ENCODE data around the gene STARD10.

STARD10 gene

GRCh38 chr11:72722050-72722748 lies 71.6 kb downstream of the STARD10 start:
- TF ChIP-seq CTCF (IDR thresholded peaks at IDR 0.05) = no peak

- TF ChIP-seq CTCF (IDR thresholded peaks at IDR 0.05) = no peak
Observed at GRCh38 chr11:72721689-72722049, 72.2 kb downstream of the STARD10 start.

GRCh38 chr11:72721276-72721675 lies 72.6 kb downstream of the STARD10 start:
- TF ChIP-seq CTCF (IDR thresholded peaks at IDR 0.05) = no peak

GRCh38 chr11:72720784-72721183 lies 73.1 kb downstream of the STARD10 start:
- no peak for TF ChIP-seq CTCF (IDR thresholded peaks at IDR 0.05)

GRCh38 chr11:72720047-72720446 lies 73.8 kb downstream of the STARD10 start:
- no peak for TF ChIP-seq CTCF (IDR thresholded peaks at IDR 0.05)

GRCh38 chr11:72719551-72719950 lies 74.3 kb downstream of the STARD10 start:
- no peak for TF ChIP-seq CTCF (IDR thresholded peaks at IDR 0.05)

- TF ChIP-seq CTCF (IDR thresholded peaks at IDR 0.05) = no peak
Observed at GRCh38 chr11:72719144-72719543, 74.7 kb downstream of the STARD10 start.

- no peak for TF ChIP-seq CTCF (IDR thresholded peaks at IDR 0.05)
Observed at GRCh38 chr11:72718101-72718501, 75.7 kb downstream of the STARD10 start.
